GM23338 (cell line): Measurements from ENCODE around the gene ZNF143.

Source experiments
- CREB1 ChIP-seq: fragments of 250-450 bp; sonication (Bioruptor Pico); IDR thresholded peaks from 2 replicates; pipeline ENCODE4 v1.5.0; 2020; ENCODE audit warnings: low read depth, mild to moderate bottlenecking, moderate library complexity
- CTCF ChIP-seq, 2 experiments: fragments of 200-600 bp in 1 of 2; sonication (generic) in 1 of 2; conservative IDR thresholded peaks; 2 replicates each; pipeline versions ENCODE4 v1.5.1 to v1.6.1; 2016 to 2017; ENCODE audit warnings: antibody characterized with exemption in 2 of 2, low read depth in 2 of 2, mild to moderate bottlenecking in 2 of 2, moderate library complexity in 1 of 2
- EZH2 ChIP-seq: fragments of 200-600 bp; sonication (generic); IDR thresholded peaks from one replicate; pipeline ENCODE4 v1.8.0; 2017; ENCODE audit warnings: antibody characterized with exemption, mild to moderate bottlenecking, low read depth; ENCODE audit not compliant: unreplicated experiment
- EZH2phosphoT487 ChIP-seq: fragments of 200-600 bp; sonication (generic); IDR thresholded peaks from one replicate; pipeline ENCODE4 v1.8.1; 2018; ENCODE audit warnings: antibody characterized with exemption; ENCODE audit not compliant: unreplicated experiment
- JUNB ChIP-seq: IDR thresholded peaks from one replicate; pipeline ENCODE4 v1.6.1; 2016; ENCODE audit warnings: antibody characterized with exemption; ENCODE audit not compliant: unreplicated experiment
- NANOG ChIP-seq: IDR thresholded peaks from 2 replicates; pipeline ENCODE4 v1.6.1; 2016; ENCODE audit warnings: antibody characterized with exemption, borderline replicate concordance
- POLR2AphosphoS5 ChIP-seq: IDR thresholded peaks from 2 replicates; pipeline ENCODE4 v1.6.1; 2016; ENCODE audit warnings: antibody characterized with exemption, low read depth
- REST ChIP-seq: IDR thresholded peaks from one replicate; pipeline ENCODE4 v1.6.1; 2018; ENCODE audit warnings: antibody characterized with exemption; ENCODE audit not compliant: unreplicated experiment
- STAT1 ChIP-seq: IDR thresholded peaks from one replicate; pipeline ENCODE4 v1.6.1; 2016; ENCODE audit warnings: antibody characterized with exemption; ENCODE audit not compliant: unreplicated experiment

- no peak for TF ChIP-seq CTCF (conservative IDR thresholded peaks at IDR 0.05; ENCODE audit: low read depth in 2 of 2)
- TF ChIP-seq REST: no peak
- no peak for TF ChIP-seq POLR2AphosphoS5
- no peak for TF ChIP-seq CREB1 (CRISPR knock-in tag)
- TF ChIP-seq EZH2phosphoT487: no peak
- no peak for TF ChIP-seq EZH2
- no peak for TF ChIP-seq JUNB
- no peak for TF ChIP-seq NANOG
- no peak for TF ChIP-seq STAT1
These were observed 72.2 kb downstream of the ZNF143 start for GRCh38 chr11:9533058-9533457.
